HEK293 (cell line): Measurements from ENCODE around the gene CRX.
A peak's percentile ranks its signal among the peaks of the same experiment; 100 is the strongest.
"Not testable (repeated sequence)": the region's sequence is repeated elsewhere in the genome, so short reads cannot be mapped to it uniquely, and the experiment has no call there.

Experiments
- CTCF ChIA-PET: fragments of 350-600 bp; formaldehyde crosslinking; extraction: SDS; loops from one replicate; lab custom pipeline; 2021; ENCODE audit warnings: antibody characterized with exemption; lab: Yijun Ruan, JAX
- POLR2A ChIA-PET: fragments of 300-600 bp; formaldehyde crosslinking; extraction: SDS; loops from one replicate; lab custom pipeline; 2020; ENCODE audit warnings: antibody characterized with exemption, inconsistent platforms; lab: Yijun Ruan, JAX
- H3K27ac ChIP-seq: fragments of 200-500 bp; sonication (Bioruptor generic); 2 replicates; pipeline ENCODE4 v1.5.1; 2014; ENCODE audit warnings: low read depth, low read length, control low read depth, inconsistent platforms; ENCODE audit errors: extremely low read depth
- H3K36me3 ChIP-seq, 2 experiments: fragments of 200-500 bp in 1 of 2; sonication (Bioruptor generic) in 1 of 2; 1 replicate in 1 of 2; 2 replicates in 1 of 2; pipeline ENCODE4 v1.5.1; 2014 to 2017; ENCODE audit warnings: inconsistent platforms in 2 of 2, low read length in 2 of 2; ENCODE audit not compliant: control insufficient read depth in 2 of 2, insufficient read depth in 1 of 2
- H3K4me1 ChIP-seq: fragments of 200-500 bp; sonication (Bioruptor generic); 2 replicates; pipeline ENCODE4 v1.5.1; 2014; ENCODE audit warnings: mild to moderate bottlenecking, low read length, inconsistent platforms; ENCODE audit not compliant: control insufficient read depth, insufficient read depth
- H3K4me3 ChIP-seq: 2 replicates; pipeline ENCODE4 v1.5.1; 2011; ENCODE audit warnings: low read depth, mild to moderate bottlenecking, control low read depth, low read length, moderate library complexity
- H3K9me3 ChIP-seq: fragments of 200-500 bp; sonication (Bioruptor generic); 2 replicates; pipeline ENCODE4 v1.5.1; 2014; ENCODE audit warnings: low read depth, low read length, inconsistent platforms; ENCODE audit not compliant: control insufficient read depth, insufficient read depth
- CTCF ChIP-seq: fragments of 450-650 bp; formaldehyde crosslinking; IDR thresholded peaks from 2 replicates; pipeline ENCODE4 v1.5.1; 2016; ENCODE audit warnings: missing biosample characterization, missing genetic modification characterization
- GLI4 ChIP-seq: fragments of 450-650 bp; formaldehyde crosslinking; IDR thresholded peaks from 2 replicates; pipeline ENCODE4 v1.5.1; 2016; ENCODE audit warnings: missing biosample characterization, missing genetic modification characterization
- KLF1 ChIP-seq: fragments of 450-650 bp; formaldehyde crosslinking; IDR thresholded peaks from 2 replicates; pipeline ENCODE4 v1.5.1; 2016; ENCODE audit warnings: missing biosample characterization, missing genetic modification characterization
- PATZ1 ChIP-seq: fragments of 450-650 bp; formaldehyde crosslinking; IDR thresholded peaks from 2 replicates; pipeline ENCODE4 v1.5.1; 2016; ENCODE audit warnings: missing biosample characterization, missing genetic modification characterization
- REPIN1 ChIP-seq: fragments of 450-650 bp; formaldehyde crosslinking; IDR thresholded peaks from 2 replicates; pipeline ENCODE4 v1.5.1; 2017; ENCODE audit warnings: missing biosample characterization, missing genetic modification characterization, low read depth
- ZBTB48 ChIP-seq: fragments of 450-650 bp; formaldehyde crosslinking; IDR thresholded peaks from 2 replicates; pipeline ENCODE4 v1.5.1; 2016; ENCODE audit warnings: missing biosample characterization, missing genetic modification characterization
- ZNF223 ChIP-seq: fragments of 450-650 bp; formaldehyde crosslinking; IDR thresholded peaks from 2 replicates; pipeline ENCODE4 v1.5.1; 2016; ENCODE audit warnings: missing biosample characterization, missing genetic modification characterization
- ZNF660 ChIP-seq: fragments of 450-650 bp; IDR thresholded peaks from 2 replicates; pipeline ENCODE4 v1.5.1; 2018; ENCODE audit warnings: missing biosample characterization, mild to moderate bottlenecking, missing genetic modification characterization
- TF ChIP-seq, protein P1 (sequence below): fragments of 450-650 bp; formaldehyde crosslinking; IDR thresholded peaks from 2 replicates; pipeline ENCODE4 v1.5.1; 2016; ENCODE audit warnings: missing biosample characterization, missing genetic modification characterization

CRX gene

DNA sequence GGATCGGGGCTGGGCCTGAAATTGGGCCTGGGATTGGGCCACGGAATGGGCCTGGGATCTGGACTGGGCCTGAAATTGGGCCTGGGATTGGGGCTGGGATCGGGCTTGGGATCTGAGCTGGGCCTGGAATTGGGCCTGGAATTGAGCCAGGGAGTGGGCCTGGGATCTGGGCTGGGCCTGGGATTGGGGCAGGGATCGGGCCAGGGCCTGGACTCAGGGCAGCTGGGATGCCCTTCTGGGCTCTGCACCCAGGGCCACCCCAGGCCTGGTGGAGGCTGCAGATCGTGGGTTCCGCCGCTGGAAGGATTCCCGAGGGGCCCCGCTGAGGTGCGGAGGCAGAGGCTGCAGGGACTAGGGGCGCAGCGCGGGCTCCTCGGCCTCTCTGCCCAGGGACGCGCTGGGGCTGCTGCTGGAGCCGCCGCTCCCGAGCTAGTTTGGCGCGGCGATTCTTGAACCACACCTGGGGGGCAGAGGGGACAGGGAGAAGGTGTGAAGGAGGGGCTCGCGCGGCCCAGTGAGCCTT is 19.2 kb upstream of the CRX start:
- peak overlapping the region; percentile 90 for H3K27ac ChIP-seq
- H3K4me1 ChIP-seq = no peaks in the 10 kb centered on the region
- POLR2A ChIA-PET = no interaction called here
- H3K4me3 ChIP-seq = no peak overlapping the region
- TF ChIP-seq CTCF (tag by site-specific recombination) = no peak
- TF ChIP-seq PATZ1 (tag by site-specific recombination) = no peak
- no peak for TF ChIP-seq ZNF223 (tag by site-specific recombination)
- no peak for TF ChIP-seq ZNF660
- no peaks in the 10 kb centered on the region for H3K9me3 ChIP-seq
- H3K36me3 ChIP-seq = no peaks in the 10 kb centered on the region
- CTCF ChIA-PET = interaction anchor here (1.1 kb wide), 1 partner anchor 39 kb away, joined by 3 read pairs; no protein-coding TSS in a partner anchor

- H3K9me3 ChIP-seq, H3K4me1 ChIP-seq, CTCF ChIA-PET, H3K36me3 ChIP-seq, POLR2A ChIA-PET, H3K27ac ChIP-seq, H3K4me3 ChIP-seq: not testable (repeated sequence)
These were observed 18.6 kb upstream of the CRX start for GRCh38 chr19:47803148-47803547.

DNA sequence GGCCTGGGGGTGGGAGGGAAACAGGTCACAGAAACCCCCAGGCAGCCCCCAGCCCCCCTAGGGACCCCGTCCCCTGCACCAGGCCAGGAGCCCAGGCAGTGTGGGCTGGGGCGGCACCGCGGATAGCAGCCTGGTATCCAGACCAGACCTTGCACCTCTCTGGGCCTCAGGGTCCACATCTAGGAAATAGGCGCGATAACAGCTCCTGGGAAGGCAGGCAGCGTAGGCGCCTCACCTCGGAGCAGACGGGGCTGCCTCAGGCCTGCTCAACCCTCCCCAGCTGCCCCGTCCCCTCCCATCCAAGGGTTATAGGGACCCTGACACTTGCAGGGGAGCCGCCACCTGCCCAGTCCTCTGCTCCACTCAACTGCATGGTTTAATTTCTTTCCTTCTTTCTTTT is 18.1 kb upstream of the CRX start:
- H3K4me3 ChIP-seq, H3K27ac ChIP-seq, POLR2A ChIA-PET, CTCF ChIA-PET, H3K4me1 ChIP-seq, H3K36me3 ChIP-seq, H3K9me3 ChIP-seq: not testable (repeated sequence)

GRCh38 chr19:47804451-47804850 is 17.3 kb upstream of the CRX start, which contains the start of gene TPRX1:
TSS of gene TPRX1 (minus strand) at chr19:47804551. CDS start at chr19:47804539, 12 bp downstream.
- CTCF ChIA-PET = interaction anchor here (1.0 kb wide), 2 partner anchors 10 to 59 kb away, joined by 4 to 6 read pairs; no protein-coding TSS in a partner anchor
- POLR2A ChIA-PET, H3K27ac ChIP-seq, H3K36me3 ChIP-seq, H3K4me1 ChIP-seq, H3K9me3 ChIP-seq, H3K4me3 ChIP-seq: not testable (repeated sequence)

DNA sequence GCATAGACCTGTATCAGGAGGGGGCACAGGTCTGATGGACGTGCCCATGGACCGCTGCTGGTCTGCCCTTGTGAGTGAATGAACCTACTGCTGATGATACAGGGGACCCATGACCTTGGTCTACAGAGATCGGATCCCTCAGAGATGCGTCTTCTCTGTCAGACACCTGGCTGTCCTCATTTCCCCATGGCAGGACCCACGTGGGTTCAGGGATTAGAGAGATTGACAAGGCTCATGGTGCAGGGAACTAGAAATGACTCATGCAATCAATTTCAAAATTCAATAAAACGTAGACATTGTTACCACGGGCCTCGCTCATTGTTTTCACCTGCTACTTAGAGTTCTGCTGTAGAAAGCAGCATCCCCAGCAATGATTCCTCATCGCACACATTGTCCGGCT is 16.4 kb upstream of the CRX start:
- TF ChIP-seq REPIN1 = no peak
- TF ChIP-seq ZBTB48 (tag by site-specific recombination) = no peak
- TF ChIP-seq KLF1 (tag by site-specific recombination) = no peak
- no peak for TF ChIP-seq GLI4
- TF ChIP-seq, protein P1, sequence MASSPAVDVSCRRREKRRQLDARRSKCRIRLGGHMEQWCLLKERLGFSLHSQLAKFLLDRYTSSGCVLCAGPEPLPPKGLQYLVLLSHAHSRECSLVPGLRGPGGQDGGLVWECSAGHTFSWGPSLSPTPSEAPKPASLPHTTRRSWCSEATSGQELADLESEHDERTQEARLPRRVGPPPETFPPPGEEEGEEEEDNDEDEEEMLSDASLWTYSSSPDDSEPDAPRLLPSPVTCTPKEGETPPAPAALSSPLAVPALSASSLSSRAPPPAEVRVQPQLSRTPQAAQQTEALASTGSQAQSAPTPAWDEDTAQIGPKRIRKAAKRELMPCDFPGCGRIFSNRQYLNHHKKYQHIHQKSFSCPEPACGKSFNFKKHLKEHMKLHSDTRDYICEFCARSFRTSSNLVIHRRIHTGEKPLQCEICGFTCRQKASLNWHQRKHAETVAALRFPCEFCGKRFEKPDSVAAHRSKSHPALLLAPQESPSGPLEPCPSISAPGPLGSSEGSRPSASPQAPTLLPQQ (tag by site-specific recombination) = no peak
- Histone ChIP-seq H3K4me3 (no peak overlapping the region), H3K4me1 (no peaks in the 10 kb centered on the region), H3K9me3 (no peaks in the 10 kb centered on the region), H3K27ac (no peak overlapping the region), H3K36me3 (no peaks in the 10 kb centered on the region)
- CTCF ChIA-PET = interaction anchor here (0.6 to 3.0 kb wide), 7 partner anchors 9 to 338 kb away, joined by 3 to 11 read pairs (median 4); no protein-coding TSS in a partner anchor
- POLR2A ChIA-PET = no interaction called here
